Stimulated activated CD4-positive, alpha-beta T cell treated with anti-CD3 and anti-CD28 coated beads, Interleukin-15, amount 100 ng/mL, for 1 hour (primary cell): ENCODE measurements around the gene TMEM163.
"Not testable (repeated sequence)": the region's sequence is repeated elsewhere in the genome, so short reads cannot be mapped to it uniquely, and the experiment has no call there.

Experiments used
- DNase-seq, 2 donors: peaks; one replicate each; pipeline ENCODE4 v3.0.0-alpha.2; 2020; ENCODE audit warnings: low read depth in 1 of 2, low spot score in 1 of 2

Gene TMEM163

DNA sequence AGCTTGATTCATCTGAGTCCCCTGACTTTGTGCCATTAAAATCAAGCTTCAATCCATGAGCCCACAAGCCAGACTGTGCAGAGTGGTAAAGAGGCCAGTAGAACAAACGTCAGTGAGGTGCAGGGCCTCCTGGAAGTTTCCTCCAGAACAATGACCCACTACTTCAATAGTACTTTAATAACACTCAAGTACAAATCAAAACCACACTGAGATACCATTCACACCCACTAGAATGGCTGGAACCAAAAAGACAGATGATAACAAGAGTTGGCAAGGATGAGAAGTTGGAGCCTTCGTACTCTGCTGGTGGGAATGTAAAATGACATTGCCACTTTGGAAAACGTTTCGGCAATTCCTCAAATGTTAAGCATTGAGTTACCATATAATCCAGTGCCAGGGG is 181.1 kb downstream of the TMEM163 start:
- no peak for DNase-seq

DNA sequence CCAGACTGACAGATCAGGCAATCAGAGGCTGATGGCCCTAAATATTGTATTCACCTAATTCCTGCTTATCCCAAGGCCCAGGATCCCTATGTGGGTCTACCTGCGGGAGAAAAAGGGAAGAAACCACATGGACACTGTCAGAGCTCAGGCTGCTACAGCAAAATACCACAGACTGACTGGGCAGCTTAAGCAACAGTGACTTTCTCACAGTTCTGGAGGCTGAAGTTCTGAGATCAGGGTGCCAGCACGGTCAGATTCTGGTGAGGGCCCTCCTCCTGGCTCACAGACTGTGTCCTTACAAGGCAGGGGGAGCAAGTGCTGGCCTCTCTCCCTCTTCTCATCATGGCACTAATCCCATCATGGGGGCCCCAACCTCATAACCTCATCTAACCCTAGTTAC is 181.7 kb downstream of the TMEM163 start:
- no peak for DNase-seq

DNA sequence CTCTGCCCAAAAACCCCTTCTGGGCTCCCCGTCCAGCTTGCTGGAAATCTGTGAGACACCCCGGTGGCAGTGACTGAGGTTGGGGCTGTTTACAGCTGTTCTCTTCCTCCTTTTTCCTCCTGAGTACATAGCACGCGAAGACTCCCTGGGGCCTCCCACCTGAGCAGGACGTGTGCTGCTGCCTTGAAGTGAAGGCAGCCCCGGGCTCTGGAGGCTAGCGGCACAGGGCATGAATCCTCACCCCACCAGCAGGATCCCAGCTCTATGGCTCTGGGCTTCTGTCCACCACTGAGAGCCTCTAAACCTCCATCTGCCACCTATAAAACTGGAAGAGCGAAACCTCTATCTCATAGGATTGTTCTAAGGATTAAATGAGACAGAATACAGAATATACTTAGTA is 182.5 kb downstream of the TMEM163 start:
- no peak for DNase-seq

DNA sequence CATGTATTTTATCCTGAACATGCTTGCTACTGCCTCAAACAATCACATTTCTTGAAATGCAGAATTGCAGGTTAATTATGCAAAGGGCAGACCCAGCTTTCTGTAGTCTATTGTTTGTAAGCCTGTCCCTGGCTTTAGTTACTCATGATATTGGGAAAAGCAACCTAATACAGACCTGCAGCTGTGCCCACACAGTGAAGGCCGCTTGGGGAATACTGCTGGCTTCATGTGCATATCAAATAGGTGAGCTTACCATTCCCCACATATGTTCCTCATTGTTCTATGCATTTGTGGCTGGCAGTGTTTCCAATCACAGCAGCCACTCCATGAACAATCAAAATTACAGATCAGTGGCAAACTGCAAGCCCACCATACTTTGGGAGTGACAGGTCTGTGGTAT is 186.3 kb downstream of the TMEM163 start:
- no peak for DNase-seq

DNA sequence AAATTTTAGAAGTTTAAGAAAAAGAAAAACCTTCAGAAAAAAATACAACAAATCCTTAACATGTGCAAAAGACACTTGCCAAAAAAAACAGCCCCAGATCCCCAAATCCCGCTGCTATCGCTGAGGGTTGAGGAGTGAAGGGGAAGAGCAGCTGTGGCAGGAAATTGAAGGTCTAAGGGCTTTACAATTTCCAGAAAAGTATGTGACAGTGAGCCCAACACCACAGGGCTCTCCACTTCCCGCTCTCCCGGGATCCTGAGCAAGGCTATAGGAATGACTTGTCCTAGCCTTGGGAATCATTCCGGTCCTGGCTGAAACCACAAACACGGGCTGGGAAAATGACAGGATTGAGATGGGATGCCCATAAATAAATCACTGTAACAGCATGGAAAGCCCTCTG is 191.4 kb downstream of the TMEM163 start:
- DNase-seq: no peak

DNA sequence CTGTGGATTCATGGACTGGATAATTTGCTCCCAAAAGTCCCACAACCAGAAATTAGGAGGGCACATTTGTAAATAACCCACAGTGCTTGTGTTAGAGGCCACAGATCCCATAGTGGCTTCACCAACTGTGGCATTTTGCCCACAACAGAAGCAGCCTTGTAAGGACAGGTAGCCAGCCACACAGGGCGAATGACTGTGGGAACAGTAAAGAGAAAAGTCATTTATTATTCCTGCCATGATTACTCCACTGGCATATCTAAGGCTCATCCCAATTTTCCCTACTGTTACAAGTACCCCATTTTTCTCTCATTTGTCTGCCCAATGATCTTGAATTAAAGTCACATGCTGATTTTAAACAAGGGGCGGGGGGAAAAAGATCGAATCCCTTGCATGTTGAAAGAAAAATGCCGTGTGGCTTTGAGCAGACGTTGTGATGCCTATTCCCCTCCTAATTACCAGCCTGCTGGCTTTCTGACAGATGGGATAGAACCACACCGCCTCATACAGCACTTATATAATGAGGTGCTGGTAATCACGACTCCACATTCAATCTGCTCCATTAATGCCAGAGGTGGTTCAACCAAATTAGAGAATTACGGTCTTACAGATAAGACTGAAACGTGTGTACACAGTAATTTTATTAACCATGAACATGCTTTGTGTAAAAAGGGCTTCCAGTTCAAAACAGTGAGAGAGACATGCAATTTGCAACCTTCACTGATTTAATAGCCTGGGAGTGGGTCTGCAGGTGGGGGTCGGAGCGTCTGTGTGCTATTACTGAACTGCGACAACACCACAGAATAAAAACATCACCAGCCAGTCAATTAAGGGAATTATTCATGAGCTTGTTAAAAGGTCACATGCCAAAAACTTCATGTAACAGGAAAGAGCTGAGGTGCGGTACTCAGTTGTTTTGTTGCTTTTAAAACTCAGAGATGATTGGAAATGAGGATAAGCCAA is 196.0 kb downstream of the TMEM163 start:
- no peak for DNase-seq

DNA sequence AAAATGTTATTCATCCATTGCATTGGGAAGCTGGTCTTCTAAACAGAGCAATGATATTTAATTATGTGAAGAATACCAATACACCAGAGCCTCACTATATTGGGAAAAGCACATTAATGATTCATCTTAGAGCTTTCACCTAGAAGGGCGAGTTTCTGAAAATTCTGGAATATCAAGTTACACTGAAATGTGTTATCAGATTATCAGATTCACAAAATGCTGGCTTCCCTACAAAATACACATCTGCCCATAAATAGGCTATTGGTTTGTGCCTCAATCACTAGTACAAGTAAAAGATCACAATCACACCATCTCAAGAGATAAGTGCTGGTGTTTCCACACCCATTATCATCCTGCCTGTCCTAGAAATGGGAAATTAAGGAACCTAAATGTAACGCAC is 200.7 kb downstream of the TMEM163 start:
- no peak for DNase-seq

DNA sequence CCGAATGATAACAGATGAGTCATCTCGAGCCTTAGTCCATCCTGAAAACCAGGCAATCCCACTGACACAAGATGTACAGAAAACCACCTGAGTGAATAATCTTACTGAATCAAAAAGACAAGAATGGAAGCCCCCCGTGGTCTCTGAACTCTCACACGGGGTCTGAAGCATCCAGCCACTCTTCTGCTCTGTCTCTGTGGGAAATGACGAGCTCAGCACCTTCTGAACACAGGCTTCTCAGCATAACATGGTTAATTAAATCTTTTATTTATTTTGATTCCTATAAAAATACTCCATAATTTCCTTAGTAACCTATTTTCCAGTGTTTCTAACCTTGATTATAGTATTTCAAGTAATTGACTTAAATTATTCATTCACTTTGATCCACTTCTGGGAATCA is 203.7 kb downstream of the TMEM163 start:
- no peak for DNase-seq

DNA sequence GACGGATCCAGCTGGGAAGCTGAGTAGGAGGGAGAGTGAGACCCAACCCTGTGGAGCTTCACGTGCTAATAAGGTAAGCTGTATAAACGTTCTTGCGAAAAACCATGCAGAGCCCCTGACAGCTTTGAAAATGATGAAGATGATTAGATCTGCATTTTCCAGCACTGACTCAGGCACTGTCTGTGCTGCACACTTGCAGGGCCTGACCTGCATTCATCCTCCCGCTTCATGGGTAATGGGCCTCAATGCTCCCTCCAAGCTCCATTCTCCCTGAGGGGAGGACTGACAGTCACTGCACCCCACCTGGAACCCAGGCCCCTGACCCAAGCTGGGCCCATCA is 205.4 kb downstream of the TMEM163 start:
- DNase-seq: no peak

DNA sequence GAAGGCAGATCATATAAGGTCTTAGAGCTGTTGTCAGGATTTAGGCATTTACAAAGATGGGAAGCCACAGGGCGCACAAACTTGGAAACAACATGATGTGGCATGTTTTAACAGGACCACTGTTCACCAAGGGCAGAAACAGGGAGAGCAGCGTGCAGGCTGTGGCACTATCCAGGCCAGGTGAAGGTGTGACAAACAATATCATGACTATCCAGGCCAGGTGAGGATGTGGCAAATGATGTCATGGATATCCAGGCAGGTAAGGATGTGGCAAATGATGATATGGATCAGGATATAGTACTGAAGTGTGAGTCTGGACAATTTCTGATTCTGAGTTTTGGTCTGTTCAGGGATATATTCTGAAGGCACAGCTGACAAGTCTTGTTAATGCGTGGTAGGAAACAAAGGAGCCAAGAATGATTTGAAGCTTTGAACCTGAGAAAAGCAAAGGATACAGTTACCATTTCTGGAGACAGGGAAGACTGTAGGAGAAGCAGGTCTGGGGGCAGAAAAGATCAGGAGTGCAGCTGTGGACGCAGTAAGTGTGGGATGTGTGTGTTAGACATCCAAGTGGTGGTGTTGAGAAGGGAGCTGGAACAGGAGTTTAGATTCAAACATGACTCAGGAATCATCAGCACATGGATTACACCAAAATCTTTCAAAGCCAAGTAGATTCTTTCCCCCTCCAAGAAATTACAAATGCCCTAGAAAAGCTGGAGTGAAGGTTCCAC is 205.9 kb downstream of the TMEM163 start:
- no peak for DNase-seq

DNA sequence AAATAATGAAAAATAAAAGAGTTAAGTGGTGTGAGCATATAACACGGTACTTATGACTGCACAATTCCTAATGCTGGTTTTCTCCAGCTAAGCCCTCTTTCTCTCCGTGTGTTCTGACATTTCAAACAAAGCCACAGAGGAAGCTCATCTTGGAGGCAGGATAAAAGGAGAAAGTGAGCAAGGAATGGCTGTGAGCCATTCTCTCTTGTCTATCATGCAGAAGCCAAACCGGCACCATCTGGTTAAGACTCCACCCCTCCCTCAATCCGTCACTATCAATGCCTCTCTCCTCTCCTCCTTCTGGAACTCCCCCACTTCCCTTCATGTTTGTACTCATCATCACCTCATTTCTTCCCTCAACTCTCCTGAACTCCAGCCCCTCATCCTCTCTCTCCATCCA is 210.4 kb downstream of the TMEM163 start:
- DNase-seq: no peak

DNA sequence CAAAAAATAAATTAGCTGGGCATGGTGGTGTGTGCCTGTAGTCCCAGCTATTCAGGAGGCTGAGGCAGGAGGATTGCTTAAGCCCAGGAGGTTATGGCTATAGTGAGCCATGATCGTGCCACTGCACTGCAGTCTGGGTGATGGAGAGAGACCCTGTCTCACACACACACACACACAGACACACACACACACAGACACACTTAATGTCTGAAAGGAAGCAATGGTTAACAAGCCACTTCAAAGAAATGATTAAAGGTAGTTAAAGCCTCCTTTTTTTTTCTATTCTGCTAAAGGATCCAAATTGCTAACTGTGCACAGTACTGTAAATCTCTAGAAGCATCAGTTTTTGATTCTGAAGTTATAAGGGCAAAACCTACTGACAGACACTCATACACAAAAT is 211.1 kb downstream of the TMEM163 start:
- DNase-seq: no peak

DNA sequence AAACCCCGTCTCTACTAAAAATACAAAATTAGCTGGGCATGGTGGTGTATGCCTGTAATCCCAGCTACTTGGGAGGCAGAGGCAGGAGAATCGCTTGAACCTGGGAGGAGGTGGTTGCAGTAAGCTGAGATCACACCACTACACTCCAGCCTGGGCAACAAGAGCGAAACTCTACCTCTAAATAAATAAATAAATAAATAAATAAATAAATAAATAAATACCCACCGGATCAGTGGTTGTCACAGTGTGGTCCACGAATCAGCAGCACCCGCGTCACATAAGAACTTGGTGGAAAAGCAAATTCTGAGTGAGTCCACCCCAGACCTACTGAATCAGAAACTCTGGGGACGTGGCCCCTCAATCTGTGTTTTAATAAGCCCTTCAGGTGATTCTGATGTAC is 211.6 kb downstream of the TMEM163 start:
- not testable (repeated sequence) for DNase-seq

DNA sequence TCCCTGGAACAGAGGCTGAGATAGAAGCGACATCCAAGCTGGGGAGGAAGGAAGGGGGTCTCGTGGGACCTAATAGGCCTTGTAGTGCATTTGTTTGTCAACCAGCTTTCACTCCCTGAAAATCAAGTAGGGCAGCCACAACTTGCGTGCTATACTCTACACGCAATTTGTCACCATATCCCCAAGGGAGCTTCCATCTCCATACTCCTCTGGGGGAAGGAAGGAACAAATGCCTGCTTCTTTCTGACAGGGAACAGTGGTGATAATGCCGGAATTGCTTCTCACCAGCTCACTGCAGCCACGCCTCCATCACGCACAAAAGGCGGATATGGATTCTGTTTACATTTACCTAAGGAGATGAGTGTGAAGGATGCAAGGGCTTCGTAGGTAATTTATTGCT is 213.4 kb downstream of the TMEM163 start:
- no peak for DNase-seq

DNA sequence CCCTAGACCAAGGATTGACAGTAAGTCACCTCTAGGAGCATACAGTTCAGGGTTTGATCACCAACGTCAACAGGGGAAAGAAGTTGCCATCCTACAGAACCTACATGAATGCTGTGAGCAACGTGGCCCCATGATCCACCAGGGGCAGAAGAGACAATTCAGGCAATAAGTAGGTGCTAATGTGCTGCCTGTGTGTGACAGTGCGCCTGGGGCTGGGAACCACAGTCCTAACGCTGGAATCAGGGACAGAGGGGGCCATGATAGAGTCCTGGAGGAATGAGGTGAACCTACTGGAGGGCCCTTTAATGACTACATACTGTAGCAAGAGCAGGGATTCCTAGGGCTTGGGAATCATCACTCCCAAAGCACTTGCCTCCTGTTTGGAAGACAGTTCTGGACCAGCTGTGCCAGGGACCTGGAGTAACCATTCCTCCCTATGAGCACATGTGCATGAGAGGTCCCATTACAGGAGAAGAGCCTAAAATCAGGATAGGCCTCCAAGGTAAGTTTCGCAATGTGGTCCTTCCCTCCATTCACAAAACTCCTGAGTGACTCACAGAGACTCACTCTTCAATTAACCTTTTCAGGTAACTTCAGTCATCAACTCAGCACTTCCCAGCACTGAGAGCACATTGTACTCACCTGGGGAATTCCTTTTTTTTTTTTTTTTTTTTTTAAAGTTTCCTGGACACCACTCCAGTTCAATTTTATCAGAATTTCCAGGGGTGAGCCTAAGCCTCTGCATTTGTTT is 214.0 kb downstream of the TMEM163 start:
- no peak for DNase-seq

DNA sequence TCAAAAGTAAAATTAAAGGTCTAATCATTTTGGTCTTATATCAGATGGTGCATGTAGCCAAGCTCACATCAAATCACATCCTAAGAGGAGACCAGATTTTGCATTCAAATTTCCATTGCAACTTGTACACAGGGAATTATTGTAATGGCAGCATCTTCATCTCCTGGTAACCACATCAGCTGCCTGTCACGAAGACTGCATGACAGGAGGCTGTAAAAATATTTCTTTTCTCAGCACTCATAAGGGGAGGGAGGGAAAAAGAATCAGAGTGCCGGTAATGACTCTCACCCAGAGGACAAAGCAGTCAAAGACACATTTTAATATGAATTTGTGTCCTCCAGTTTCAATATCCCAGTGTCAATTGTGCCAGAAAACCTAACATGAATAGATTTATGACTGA is 216.7 kb downstream of the TMEM163 start:
- DNase-seq: no peak

DNA sequence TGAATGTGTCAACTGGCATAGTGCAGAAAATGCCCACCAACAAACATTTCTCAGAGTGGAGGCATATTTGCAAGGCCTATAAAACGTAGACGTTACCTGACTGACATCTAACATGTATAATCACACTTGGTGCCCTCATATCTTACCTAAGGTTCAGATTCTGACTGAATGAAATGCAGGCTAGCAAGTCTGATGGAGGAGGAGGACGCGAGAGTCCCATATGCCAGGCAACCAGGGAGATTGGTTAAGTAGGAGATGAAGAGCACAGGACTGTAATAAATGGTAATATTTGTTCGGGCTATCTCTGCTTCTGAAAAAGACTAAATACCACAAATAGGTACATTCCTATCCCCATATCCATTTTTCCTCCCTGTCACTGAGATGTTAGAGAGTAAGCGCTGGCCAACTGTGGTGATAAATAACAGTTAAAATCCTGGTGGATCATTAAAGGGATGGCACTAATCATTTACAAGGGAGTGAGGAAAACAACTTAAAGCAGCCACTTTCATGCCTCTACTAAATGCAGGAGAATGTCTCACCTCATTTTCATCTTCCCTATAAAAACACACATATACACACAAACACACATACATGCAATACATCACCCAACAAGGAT is 217.2 kb downstream of the TMEM163 start:
- no peak for DNase-seq

DNA sequence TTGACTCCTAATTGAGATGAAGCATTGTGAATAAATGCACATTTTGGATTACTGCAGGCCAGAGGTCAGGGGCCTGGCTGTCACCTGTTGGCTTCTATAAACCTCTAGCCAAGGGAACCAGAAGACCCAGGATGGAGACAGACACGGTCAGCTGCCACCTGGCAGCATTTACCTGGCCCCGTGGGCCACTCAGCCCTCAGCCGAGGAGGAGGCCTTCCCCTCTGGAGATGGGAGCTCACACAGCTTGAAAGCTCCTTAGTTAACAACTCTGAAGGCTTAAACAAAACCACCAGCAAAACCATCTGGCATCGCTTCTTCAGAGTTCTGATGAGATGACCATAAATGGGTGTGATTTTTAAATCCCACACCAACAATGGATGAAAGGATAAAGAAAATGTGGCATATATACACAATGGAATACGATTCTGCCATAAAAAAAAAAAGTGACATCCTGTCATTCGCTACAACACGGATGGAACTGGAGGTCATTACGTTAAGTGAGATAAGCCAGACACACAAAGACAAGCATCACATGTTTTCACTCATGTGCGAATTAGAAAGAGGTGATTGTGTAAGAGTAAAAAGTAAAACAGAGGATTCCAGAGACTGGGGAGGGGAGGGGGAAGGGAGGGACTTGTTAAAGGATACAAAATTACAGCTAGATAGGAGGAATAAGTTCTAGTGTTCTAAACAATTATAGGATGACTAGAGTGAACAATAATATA is 218.4 kb downstream of the TMEM163 start:
- DNase-seq: no peak

DNA sequence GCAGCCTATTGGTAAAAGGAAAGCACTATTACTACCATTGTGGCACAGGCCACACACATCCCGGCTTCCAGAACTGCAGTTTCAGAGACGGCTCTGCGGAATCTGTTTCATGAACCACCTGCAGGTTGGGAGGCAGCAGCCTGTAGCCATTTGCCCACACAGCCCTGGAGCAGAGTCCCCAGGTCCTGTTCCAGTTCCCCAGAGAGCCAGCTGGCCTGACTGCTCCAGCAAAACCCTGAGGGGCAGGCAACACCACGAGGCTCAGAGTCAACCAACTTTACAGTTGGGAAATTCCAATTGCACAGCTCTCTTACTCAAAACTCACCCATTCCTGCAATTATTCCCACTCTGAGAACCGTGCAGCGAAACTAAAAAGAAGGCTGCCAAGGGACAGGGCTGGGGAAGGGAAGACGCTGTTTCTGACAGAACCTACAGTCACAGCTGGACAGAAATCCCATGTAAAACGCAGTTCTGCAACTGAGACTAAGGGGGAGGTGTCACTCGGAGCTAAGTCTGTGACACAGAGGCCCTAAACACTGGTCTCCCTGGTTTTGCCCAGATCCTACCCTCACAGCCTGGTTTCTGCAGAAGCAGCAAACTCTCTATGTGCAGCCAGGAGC is 219.4 kb downstream of the TMEM163 start:
- no peak for DNase-seq

DNA sequence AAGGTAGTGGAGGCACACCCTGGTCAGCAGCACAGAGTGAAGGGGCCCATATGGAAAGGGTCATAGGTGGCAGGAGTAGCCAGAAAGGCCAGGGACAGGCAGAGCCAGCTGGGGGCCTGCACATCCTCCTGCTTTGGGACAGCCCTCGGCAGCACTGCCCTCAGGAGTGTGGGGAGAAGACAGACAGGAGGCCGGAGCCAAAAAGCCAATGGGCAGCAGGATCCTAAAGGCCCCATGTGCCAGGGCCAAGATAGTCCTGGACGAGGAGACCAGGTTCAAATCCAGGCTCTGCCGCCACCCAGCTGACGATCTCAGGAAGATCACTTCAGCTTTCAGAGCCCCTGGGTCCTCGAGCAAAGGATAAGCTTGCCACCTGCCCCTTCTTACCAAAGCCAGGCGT is 220.1 kb downstream of the TMEM163 start:
- DNase-seq: no peak
